MM.1S (cell line): ENCODE data around the gene ZNF576.
A peak's percentile ranks its signal among the peaks of the same experiment; 100 is the strongest.

Experiments used
- DNase-seq: peaks from one replicate; pipeline ENCODE4 v3.0.0-alpha.2; 2015
- H2AFZ ChIP-seq: fragments of 300-600 bp; sonication (generic); 2 replicates; pipeline ENCODE4 v1.6.0; 2016; ENCODE audit warnings: antibody characterized with exemption, low read length
- H3F3A ChIP-seq: fragments of 300-600 bp; sonication (generic); 2 replicates; pipeline ENCODE4 v1.6.1; 2016; ENCODE audit warnings: mild to moderate bottlenecking, antibody characterized with exemption, low read length, moderate library complexity, mixed read lengths; ENCODE audit not compliant: insufficient read depth
- H3K27ac ChIP-seq: fragments of 300-600 bp; sonication (generic); 2 replicates; pipeline ENCODE4 v1.5.1; 2016; ENCODE audit warnings: mild to moderate bottlenecking, low read length
- H3K27me3 ChIP-seq: fragments of 300-600 bp; sonication (generic); replicated peaks from 2 replicates; pipeline ENCODE4 v1.6.0; 2016; ENCODE audit warnings: low read length; ENCODE audit not compliant: insufficient read depth
- H3K36me3 ChIP-seq: fragments of 300-600 bp; sonication (generic); replicated peaks from 2 replicates; pipeline ENCODE4 v1.6.1; 2016; ENCODE audit warnings: mild to moderate bottlenecking, low read length, mixed read lengths; ENCODE audit not compliant: insufficient read depth
- H3K4me1 ChIP-seq: fragments of 300-600 bp; sonication (generic); 2 replicates; pipeline ENCODE4 v1.6.1; 2016; ENCODE audit warnings: low read length, mixed read lengths
- H3K4me2 ChIP-seq: fragments of 300-600 bp; sonication (generic); 2 replicates; pipeline ENCODE4 v1.6.0; 2016; ENCODE audit warnings: low read depth, low read length
- H3K4me3 ChIP-seq: fragments of 300-600 bp; sonication (generic); 2 replicates; pipeline ENCODE4 v1.5.1; 2016; ENCODE audit warnings: low read length, mixed read lengths
- H3K79me2 ChIP-seq: fragments of 300-600 bp; sonication (generic); 2 replicates; pipeline ENCODE4 v1.6.1; 2016; ENCODE audit warnings: mixed run types, low read length, mixed read lengths
- H3K9ac ChIP-seq: fragments of 300-600 bp; sonication (generic); 2 replicates; pipeline ENCODE4 v1.6.1; 2016; ENCODE audit warnings: low read length, mixed read lengths
- H3K9me2 ChIP-seq: fragments of 300-600 bp; sonication (generic); replicated peaks from 2 replicates; pipeline ENCODE4 v1.6.1; 2016; ENCODE audit warnings: mild to moderate bottlenecking, low read length, mixed read lengths; ENCODE audit not compliant: insufficient read depth
- H3K9me3 ChIP-seq: fragments of 300-600 bp; sonication (generic); replicated peaks from 2 replicates; pipeline ENCODE4 v1.6.1; 2016; ENCODE audit warnings: mild to moderate bottlenecking, low read length, mixed read lengths; ENCODE audit not compliant: insufficient read depth
- H4K20me1 ChIP-seq: fragments of 300-600 bp; sonication (generic); 2 replicates; pipeline ENCODE4 v1.6.1; 2016; ENCODE audit warnings: mild to moderate bottlenecking, low read length, moderate library complexity, mixed read lengths; ENCODE audit not compliant: insufficient read depth
- EZH2 ChIP-seq: fragments of 300-600 bp; sonication (generic); optimal IDR thresholded peaks from 2 replicates; pipeline ENCODE3; 2017; ENCODE audit warnings: low read depth, mild to moderate bottlenecking, antibody characterized with exemption, low read length, mixed read lengths
- EZH2phosphoT487 ChIP-seq: fragments of 300-600 bp; sonication (generic); IDR thresholded peaks from 2 replicates; pipeline ENCODE4 v1.6.1; 2018; ENCODE audit warnings: antibody characterized with exemption, low read length
- TF ChIP-seq, protein P1 (sequence below): fragments of 300-600 bp; sonication (generic); IDR thresholded peaks from 2 replicates; pipeline ENCODE4 v1.5.1; 2016; ENCODE audit warnings: antibody characterized with exemption, low read length, mixed read lengths

The ZNF576 gene

DNA sequence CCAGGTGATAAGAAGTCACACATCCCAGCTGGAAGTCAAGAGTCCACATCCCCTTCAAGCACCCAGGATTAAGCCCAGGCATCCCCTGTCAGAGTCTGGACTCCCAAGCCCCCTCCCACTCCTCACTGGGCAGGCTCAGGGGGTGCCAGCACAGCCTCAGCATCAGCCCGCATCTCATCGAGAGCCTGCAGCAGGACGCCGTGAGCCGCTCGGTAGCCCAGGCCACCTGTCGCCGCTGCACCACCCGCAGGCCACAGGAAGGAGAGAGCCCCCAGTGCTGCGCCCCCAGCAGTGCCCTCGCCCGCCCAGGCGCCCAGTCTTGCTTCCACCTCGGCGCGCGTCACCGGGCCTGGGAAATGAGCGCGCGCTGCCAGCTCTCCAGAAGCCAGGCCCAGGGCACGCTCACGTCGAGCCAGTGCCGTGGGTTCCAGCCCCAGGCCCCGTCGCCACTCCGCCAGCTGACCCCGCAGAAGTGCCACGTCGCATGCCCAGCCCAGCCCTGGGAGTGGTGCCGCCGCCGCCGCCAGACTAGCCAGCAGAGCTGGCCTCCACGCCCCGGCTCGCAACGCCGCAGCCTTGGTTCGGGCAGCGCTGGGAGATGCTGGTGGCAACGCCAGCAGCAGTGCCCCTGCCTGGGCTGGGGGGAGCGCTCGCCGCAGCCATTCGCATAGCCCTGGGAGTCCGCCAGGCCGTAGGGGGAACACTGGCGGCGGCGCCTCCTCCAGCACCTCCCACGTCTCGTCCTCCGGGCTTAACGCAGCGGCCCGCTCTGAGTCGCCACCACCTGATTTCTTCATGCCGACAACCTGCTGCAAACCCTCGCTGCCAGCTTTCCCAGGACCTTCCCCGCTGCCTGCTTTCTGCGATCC lies 4.3 kb upstream of the ZNF576 start:
- Histone ChIP-seq H2AFZ (no peak overlapping the region), H3F3A (peaks cover 7% of the 10 kb centered on the region; the same call in 1 of the 2 replicates), H3K9me3 (no peaks in the 10 kb centered on the region), H3K9me2 (no peaks in the 10 kb centered on the region), H3K4me2 (no peak overlapping the region), H3K27me3 (no peaks in the 10 kb centered on the region), H3K9ac (no peak overlapping the region), H3K4me1 (no peaks in the 10 kb centered on the region), H3K27ac (no peak overlapping the region), H3K79me2 (peaks cover 32% of the 10 kb centered on the region), H4K20me1 (no peaks in the 10 kb centered on the region), H3K36me3 (peaks cover 2% of the 10 kb centered on the region; the same call in 1 of the 2 replicates), H3K4me3 (no peak overlapping the region)
- TF ChIP-seq, protein P1, sequence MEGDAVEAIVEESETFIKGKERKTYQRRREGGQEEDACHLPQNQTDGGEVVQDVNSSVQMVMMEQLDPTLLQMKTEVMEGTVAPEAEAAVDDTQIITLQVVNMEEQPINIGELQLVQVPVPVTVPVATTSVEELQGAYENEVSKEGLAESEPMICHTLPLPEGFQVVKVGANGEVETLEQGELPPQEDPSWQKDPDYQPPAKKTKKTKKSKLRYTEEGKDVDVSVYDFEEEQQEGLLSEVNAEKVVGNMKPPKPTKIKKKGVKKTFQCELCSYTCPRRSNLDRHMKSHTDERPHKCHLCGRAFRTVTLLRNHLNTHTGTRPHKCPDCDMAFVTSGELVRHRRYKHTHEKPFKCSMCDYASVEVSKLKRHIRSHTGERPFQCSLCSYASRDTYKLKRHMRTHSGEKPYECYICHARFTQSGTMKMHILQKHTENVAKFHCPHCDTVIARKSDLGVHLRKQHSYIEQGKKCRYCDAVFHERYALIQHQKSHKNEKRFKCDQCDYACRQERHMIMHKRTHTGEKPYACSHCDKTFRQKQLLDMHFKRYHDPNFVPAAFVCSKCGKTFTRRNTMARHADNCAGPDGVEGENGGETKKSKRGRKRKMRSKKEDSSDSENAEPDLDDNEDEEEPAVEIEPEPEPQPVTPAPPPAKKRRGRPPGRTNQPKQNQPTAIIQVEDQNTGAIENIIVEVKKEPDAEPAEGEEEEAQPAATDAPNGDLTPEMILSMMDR = no peak
- TF ChIP-seq EZH2phosphoT487 = no peak
- TF ChIP-seq EZH2 = no peak
- no peak for DNase-seq

DNA sequence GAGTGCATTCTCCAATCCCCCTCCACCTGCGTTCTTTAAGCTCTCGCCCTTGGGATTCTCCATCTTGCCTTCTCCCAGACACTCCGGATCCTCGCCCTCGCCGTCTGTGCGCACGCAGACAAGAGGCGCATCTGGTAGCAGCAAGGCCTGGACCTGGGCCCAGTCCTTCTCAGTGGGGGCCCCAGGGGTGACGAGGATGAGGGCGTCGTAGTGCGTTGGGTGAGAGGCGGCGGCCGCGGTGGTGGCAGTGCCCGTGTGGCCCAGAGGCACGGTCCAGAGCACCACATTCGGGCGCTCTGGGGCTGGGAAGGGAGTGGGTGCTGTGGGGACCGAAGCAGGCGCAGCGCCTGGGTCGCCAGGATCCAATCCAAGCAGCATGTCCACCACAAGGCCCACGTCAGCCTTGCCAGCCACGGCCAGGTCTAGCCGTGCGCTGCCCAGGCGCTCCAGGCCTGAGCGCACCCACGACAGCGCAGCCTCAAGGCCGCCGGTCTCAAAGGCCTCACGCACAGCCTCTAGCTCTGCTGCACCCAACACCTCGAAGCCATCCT lies 3.5 kb upstream of the ZNF576 start:
- Histone ChIP-seq H3K4me3 (no peak overlapping the region), H3K27me3 (no peaks in the 10 kb centered on the region), H2AFZ (no peak overlapping the region), H3K9me3 (no peaks in the 10 kb centered on the region), H3F3A (peaks cover 7% of the 10 kb centered on the region; the same call in 1 of the 2 replicates), H3K36me3 (peaks cover 2% of the 10 kb centered on the region; the same call in 1 of the 2 replicates), H3K27ac (no peak overlapping the region), H3K9ac (no peak overlapping the region), H3K79me2 (peaks cover 39% of the 10 kb centered on the region), H3K4me1 (peaks cover 7% of the 10 kb centered on the region), H3K9me2 (no peaks in the 10 kb centered on the region), H3K4me2 (no peak overlapping the region), H4K20me1 (no peaks in the 10 kb centered on the region)
- TF ChIP-seq, protein P1 = no peak
- TF ChIP-seq EZH2 (no peak), EZH2phosphoT487 (no peak)
- no peak for DNase-seq

DNA sequence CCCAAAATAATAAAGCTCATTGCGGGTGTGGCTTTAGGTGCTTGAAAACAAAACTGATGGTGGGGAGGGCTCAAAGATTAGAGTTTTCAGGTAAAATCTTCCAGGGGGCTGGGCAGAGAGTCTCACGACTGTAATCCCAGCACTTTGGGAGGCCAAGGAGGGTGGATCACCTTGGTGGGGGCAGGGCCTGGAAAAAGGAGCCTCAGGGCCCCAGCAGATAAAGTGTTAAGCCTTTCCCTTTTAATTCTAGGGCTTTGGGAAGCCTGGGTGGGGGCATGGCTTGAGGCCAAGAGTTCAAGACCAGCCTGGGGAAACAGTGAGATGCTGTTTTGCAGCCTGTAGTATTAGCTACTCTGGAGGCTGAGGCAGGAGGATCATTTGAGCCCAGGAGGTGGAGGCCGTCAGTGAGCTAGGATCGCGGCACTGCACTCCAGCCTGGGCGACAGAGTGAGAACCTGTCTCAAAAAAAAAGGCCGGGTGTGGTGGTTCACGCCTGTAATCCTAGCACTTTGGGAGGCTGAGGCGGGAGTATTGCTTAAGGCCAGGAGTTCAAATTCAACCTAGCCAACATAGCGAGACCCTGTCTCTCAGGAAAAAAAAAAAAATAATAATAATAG lies 2.2 kb upstream of the ZNF576 start:
- Histone ChIP-seq H3K4me2 (peak overlapping the region; percentile 98; the same call in 1 of the 2 replicates), H2AFZ (no peak overlapping the region), H3F3A (peaks cover 7% of the 10 kb centered on the region; the same call in 1 of the 2 replicates), H3K4me1 (peaks cover 11% of the 10 kb centered on the region), H3K27ac (no peak overlapping the region), H3K4me3 (peak overlapping the region; percentile 71), H3K9ac (no peak overlapping the region), H3K9me3 (no peaks in the 10 kb centered on the region), H4K20me1 (no peaks in the 10 kb centered on the region), H3K79me2 (peaks cover 52% of the 10 kb centered on the region), H3K36me3 (peaks cover 2% of the 10 kb centered on the region; the same call in 1 of the 2 replicates), H3K9me2 (no peaks in the 10 kb centered on the region), H3K27me3 (no peaks in the 10 kb centered on the region)
- no peak for DNase-seq
- TF ChIP-seq, protein P1 = no peak
- no peak for TF ChIP-seq EZH2
- no peak for TF ChIP-seq EZH2phosphoT487
